ENCODE results near the gene DGKB. TPM values are rescaled to one million over a fixed set of nuclear protein-coding genes. Genes with fewer than 3 reads are reported as not detected.
A peak's percentile ranks its signal among the peaks of the same experiment; 100 is the strongest.

DGKB gene
- polyA plus RNA-seq, 1 donor (not counting 4 experiments of a cell fraction or from before 2014, with no cell fraction given), result 0.01 TPM

- DNase-seq (ENCODE audit: low read depth, low spot score) (no peak), FAIRE-seq (no peak)
- dilution Hi-C loops (cut with MboI; ENCODE audit: extremely low pct_ligation_motif_present, low sequenced_read_pairs), result no loop called here
- Histone ChIP-seq H3K27me3 (ENCODE audit: control insufficient read depth, extremely low read depth, insufficient read depth, low read length) (no peaks in the 10 kb centered on the region), H2AFZ (ENCODE audit: control insufficient read depth, low read length) (no peak overlapping the region), H3K36me3 (ENCODE audit: control insufficient read depth in 2 of 2, extremely low read depth in 1 of 2, insufficient read depth in 2 of 2, low read length in 2 of 2) (no peaks in the 10 kb centered on the region), H3K79me2 (ENCODE audit: control insufficient read depth, insufficient read depth, low read length) (no peaks in the 10 kb centered on the region), H3K9me3 (ENCODE audit: control insufficient read depth, low read depth, low read length) (no peaks in the 10 kb centered on the region), H3K9ac (ENCODE audit: control insufficient read depth, extremely low read depth, insufficient read depth, low read length) (no peak overlapping the region), H3K9me1 (ENCODE audit: control insufficient read depth, extremely low read depth, insufficient read depth, low read length) (no peaks in the 10 kb centered on the region), H4K20me1 (ENCODE audit: control insufficient read depth, extremely low read depth, insufficient read depth, low read length) (no peaks in the 10 kb centered on the region), H3K4me2 (ENCODE audit: control insufficient read depth, extremely low read depth, insufficient read depth, low read depth, low read length) (no peak overlapping the region), H3K4me3 (ENCODE audit: control insufficient read depth in 2 of 3, extremely low read depth in 1 of 3, insufficient read depth in 2 of 3, low read depth in 1 of 3, low read length in 3 of 3) (no peak overlapping the region), H3K27ac (ENCODE audit: control insufficient read depth, insufficient read depth, low read length) (no peak overlapping the region), H3K4me1 (ENCODE audit: control insufficient read depth, extremely low read depth, insufficient read depth, low read length) (no peaks in the 10 kb centered on the region)
- no peak for TF ChIP-seq EZH2 (IDR thresholded peaks at IDR 0.05; ENCODE audit: low read length)
- TF ChIP-seq CTCF (optimal IDR thresholded peaks at IDR 0.05 in 1 of 3, IDR thresholded peaks at IDR 0.05 in 1 of 3, conservative IDR thresholded peaks at IDR 0.05 in 1 of 3; ENCODE audit: extremely low read depth in 1 of 3, insufficient read depth in 2 of 3, low read length in 3 of 3), result no peak
These were observed 593.1 kb downstream of the DGKB start for GRCh38 chr7:14309432-14309831.

GRCh38 chr7:14305233-14305866 is 597.2 kb downstream of the DGKB start:
- Histone ChIP-seq H3K9me3 (ENCODE audit: control insufficient read depth, low read depth, low read length) (no peaks in the 10 kb centered on the region), H3K79me2 (ENCODE audit: control insufficient read depth, insufficient read depth, low read length) (no peaks in the 10 kb centered on the region), H3K4me1 (ENCODE audit: control insufficient read depth, extremely low read depth, insufficient read depth, low read length) (no peaks in the 10 kb centered on the region), H3K27me3 (ENCODE audit: control insufficient read depth, extremely low read depth, insufficient read depth, low read length) (no peaks in the 10 kb centered on the region), H4K20me1 (ENCODE audit: control insufficient read depth, extremely low read depth, insufficient read depth, low read length) (no peaks in the 10 kb centered on the region), H3K36me3 (ENCODE audit: control insufficient read depth in 2 of 2, extremely low read depth in 1 of 2, insufficient read depth in 2 of 2, low read length in 2 of 2) (no peaks in the 10 kb centered on the region), H3K27ac (ENCODE audit: control insufficient read depth, insufficient read depth, low read length) (no peak overlapping the region), H3K4me2 (ENCODE audit: control insufficient read depth, extremely low read depth, insufficient read depth, low read depth, low read length) (no peak overlapping the region), H2AFZ (ENCODE audit: control insufficient read depth, low read length) (no peak overlapping the region), H3K9me1 (ENCODE audit: control insufficient read depth, extremely low read depth, insufficient read depth, low read length) (no peaks in the 10 kb centered on the region), H3K9ac (ENCODE audit: control insufficient read depth, extremely low read depth, insufficient read depth, low read length) (no peak overlapping the region), H3K4me3 (ENCODE audit: control insufficient read depth in 2 of 3, extremely low read depth in 1 of 3, insufficient read depth in 2 of 3, low read depth in 1 of 3, low read length in 3 of 3) (no peak overlapping the region)
- TF ChIP-seq EZH2 (IDR thresholded peaks at IDR 0.05; ENCODE audit: low read length) (no peak), CTCF (optimal IDR thresholded peaks at IDR 0.05 in 1 of 3, IDR thresholded peaks at IDR 0.05 in 1 of 3, conservative IDR thresholded peaks at IDR 0.05 in 1 of 3; ENCODE audit: extremely low read depth in 1 of 3, insufficient read depth in 2 of 3, low read length in 3 of 3) (peak in 1 of 3 experiments; percentile 11)
- DNase-seq (ENCODE audit: low read depth, low spot score) (no peak), FAIRE-seq (no peak)
- dilution Hi-C loops (cut with MboI; ENCODE audit: extremely low pct_ligation_motif_present, low sequenced_read_pairs), result no loop called here

Data from keratinocyte (primary cell).